Cardiac muscle cell (in vitro differentiated cells and primary cell): ENCODE measurements around the gene FRAS1. TPM values are rescaled to one million over a fixed set of nuclear protein-coding genes. Genes with fewer than 3 reads are reported as not detected.
A peak's percentile ranks its signal among the peaks of the same experiment; 100 is the strongest.

ENCODE experiments used
- DNase-seq, 2 donors: peaks; one replicate each; pipeline versions ENCODE4 v3.0.0 to v3.0.0-alpha.2; 2010 to 2017; ENCODE audit warnings: low read depth in 1 of 2, low spot score in 1 of 2
- H3K27ac ChIP-seq: fragments of 200-600 bp; sonication (generic); 2 replicates; pipeline ENCODE4 v1.5.1; 2016
- H3K27me3 ChIP-seq: fragments of 200-600 bp; sonication (generic); 2 replicates; pipeline ENCODE4 v1.6.0; 2016; ENCODE audit warnings: control low read depth
- H3K36me3 ChIP-seq: fragments of 200-600 bp; sonication (generic); 2 replicates; pipeline ENCODE4 v1.5.1; 2016; ENCODE audit warnings: control low read depth
- H3K4me1 ChIP-seq: fragments of 200-600 bp; sonication (generic); 2 replicates; pipeline ENCODE4 v1.8.1; 2017; ENCODE audit warnings: low read depth, mild to moderate bottlenecking, mixed run types
- H3K4me3 ChIP-seq: fragments of 200-600 bp; sonication (generic); 2 replicates; pipeline ENCODE4 v1.5.1; 2016; ENCODE audit warnings: mild to moderate bottlenecking
- H3K9me3 ChIP-seq: fragments of 200-600 bp; sonication (generic); 2 replicates; pipeline ENCODE4 v1.5.1; 2017; ENCODE audit warnings: low read depth, mild to moderate bottlenecking, control low read depth
- polyA plus RNA-seq: library from polyadenylated mRNA; unstranded; fragments of >200 nt; fragmentation: Nextera tagmentation; extraction: Ambion mirVana; gene quantifications from 2 replicates; pipeline ENCODE4 v1.2.1, GENCODE V29; 2016
- total RNA-seq: library from RNA; depleted of rRNA; stranded (reverse); fragments of >200 nt; gene quantifications from 2 replicates; pipeline ENCODE4 v1.2.3, GENCODE V29; 2016
- TF ChIP-seq, protein P1 (sequence below): IDR thresholded peaks from 2 replicates; pipeline ENCODE4 v1.5.1; 2012; ENCODE audit warnings: low read depth, mild to moderate bottlenecking, low read length

The FRAS1 gene
- total and polyA plus RNA-seq, 2 experiments from 2014 or later: 4.4 to 20.4 TPM

DNA sequence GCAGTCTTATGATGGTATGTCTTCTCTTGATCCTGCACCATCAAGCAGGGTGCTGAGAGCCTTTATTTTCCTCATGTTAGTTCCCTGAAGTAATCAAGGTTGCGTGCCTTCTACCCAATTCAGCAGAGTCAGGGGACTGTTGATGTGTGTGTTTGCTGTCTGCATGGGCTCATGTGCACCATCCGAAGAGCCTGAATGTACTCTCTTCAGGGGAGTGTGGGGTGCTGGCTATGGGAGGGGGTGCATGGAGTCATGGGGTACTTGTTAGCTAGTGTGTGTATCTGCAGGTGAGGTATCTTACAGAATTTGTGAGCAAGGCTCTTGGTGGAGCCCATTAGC is 340.1 kb downstream of the FRAS1 start:
- Histone ChIP-seq H3K36me3 (no peaks in the 10 kb centered on the region), H3K4me1 (no peaks in the 10 kb centered on the region), H3K9me3 (no peaks in the 10 kb centered on the region), H3K27ac (no peak overlapping the region), H3K27me3 (no peaks in the 10 kb centered on the region), H3K4me3 (no peak overlapping the region)
- TF ChIP-seq, protein P1, sequence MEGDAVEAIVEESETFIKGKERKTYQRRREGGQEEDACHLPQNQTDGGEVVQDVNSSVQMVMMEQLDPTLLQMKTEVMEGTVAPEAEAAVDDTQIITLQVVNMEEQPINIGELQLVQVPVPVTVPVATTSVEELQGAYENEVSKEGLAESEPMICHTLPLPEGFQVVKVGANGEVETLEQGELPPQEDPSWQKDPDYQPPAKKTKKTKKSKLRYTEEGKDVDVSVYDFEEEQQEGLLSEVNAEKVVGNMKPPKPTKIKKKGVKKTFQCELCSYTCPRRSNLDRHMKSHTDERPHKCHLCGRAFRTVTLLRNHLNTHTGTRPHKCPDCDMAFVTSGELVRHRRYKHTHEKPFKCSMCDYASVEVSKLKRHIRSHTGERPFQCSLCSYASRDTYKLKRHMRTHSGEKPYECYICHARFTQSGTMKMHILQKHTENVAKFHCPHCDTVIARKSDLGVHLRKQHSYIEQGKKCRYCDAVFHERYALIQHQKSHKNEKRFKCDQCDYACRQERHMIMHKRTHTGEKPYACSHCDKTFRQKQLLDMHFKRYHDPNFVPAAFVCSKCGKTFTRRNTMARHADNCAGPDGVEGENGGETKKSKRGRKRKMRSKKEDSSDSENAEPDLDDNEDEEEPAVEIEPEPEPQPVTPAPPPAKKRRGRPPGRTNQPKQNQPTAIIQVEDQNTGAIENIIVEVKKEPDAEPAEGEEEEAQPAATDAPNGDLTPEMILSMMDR: no peak
- no peak for DNase-seq

DNA sequence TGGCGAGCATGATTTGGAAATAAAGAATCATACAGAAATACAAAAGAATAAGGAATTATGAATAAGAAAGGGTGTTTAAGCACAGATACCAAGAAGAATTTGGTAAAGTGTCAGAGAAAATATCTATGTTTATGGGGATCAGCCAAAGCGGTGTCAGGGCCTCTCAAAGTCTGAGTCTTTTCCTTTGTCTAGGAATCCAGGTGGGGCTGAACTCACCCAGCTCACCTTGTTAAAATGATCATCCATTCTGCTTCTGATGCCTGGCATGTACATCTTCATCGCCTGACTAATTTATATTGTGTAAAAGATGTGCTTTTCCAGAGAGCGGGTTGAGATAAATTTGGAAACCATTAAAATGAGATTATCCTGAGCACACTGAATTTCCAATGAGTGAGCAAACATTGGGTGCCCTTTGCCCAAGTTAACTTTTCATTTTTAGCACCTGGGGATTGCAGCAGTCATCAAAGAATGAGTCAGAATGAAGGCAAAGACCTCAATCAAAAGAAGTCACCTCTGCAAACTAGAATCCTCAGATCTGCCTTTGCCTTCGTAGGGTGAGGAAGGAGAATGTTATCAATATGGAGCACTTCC is 352.6 kb downstream of the FRAS1 start:
- Histone ChIP-seq H3K4me3 (no peak overlapping the region), H3K36me3 (no peaks in the 10 kb centered on the region), H3K9me3 (no peaks in the 10 kb centered on the region), H3K27me3 (no peaks in the 10 kb centered on the region), H3K27ac (no peak overlapping the region), H3K4me1 (no peaks in the 10 kb centered on the region)
- TF ChIP-seq, protein P1: no peak
- no peak for DNase-seq

GRCh38 chr4:78410225-78410624 is 353.1 kb downstream of the FRAS1 start:
- Histone ChIP-seq H3K36me3 (no peaks in the 10 kb centered on the region), H3K4me3 (no peak overlapping the region), H3K4me1 (no peaks in the 10 kb centered on the region), H3K27me3 (no peaks in the 10 kb centered on the region), H3K9me3 (no peaks in the 10 kb centered on the region), H3K27ac (no peak overlapping the region)
- TF ChIP-seq, protein P1: no peak
- no peak for DNase-seq

GRCh38 chr4:78410676-78411075 is 353.6 kb downstream of the FRAS1 start:
- H3K4me3 ChIP-seq: no peak overlapping the region
- no peaks in the 10 kb centered on the region for H3K36me3 ChIP-seq
- DNase-seq: no peak
- H3K27me3 ChIP-seq: no peaks in the 10 kb centered on the region
- no peaks in the 10 kb centered on the region for H3K9me3 ChIP-seq
- H3K27ac ChIP-seq: no peak overlapping the region
- TF ChIP-seq, protein P1: no peak
- no peaks in the 10 kb centered on the region for H3K4me1 ChIP-seq

DNA sequence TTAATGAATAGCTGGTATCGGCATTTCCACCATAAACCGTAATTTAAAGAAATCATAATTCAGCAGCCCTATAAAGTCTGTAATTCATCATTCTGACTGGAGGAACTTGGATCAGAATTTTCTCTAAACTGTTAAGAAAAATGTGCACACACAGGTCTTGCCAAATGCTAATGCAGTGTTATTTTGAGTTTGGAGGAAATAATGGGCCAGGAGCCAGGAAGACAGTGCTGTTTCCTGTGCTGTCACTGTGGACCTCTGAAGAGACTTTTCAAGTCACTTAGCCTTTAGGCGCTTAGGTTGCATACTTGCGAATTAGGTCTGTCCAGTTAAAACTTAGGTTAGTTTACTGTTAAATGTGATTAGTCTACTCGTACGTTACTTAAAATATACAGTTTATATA is 357.0 kb downstream of the FRAS1 start:
- no peaks in the 10 kb centered on the region for H3K4me1 ChIP-seq
- DNase-seq: peak in 1 of 2 donors; percentile 44
- no peak overlapping the region for H3K4me3 ChIP-seq
- TF ChIP-seq, protein P1: no peak
- no peaks in the 10 kb centered on the region for H3K9me3 ChIP-seq
- H3K27me3 ChIP-seq: no peaks in the 10 kb centered on the region
- no peaks in the 10 kb centered on the region for H3K36me3 ChIP-seq
- H3K27ac ChIP-seq: no peak overlapping the region

DNA sequence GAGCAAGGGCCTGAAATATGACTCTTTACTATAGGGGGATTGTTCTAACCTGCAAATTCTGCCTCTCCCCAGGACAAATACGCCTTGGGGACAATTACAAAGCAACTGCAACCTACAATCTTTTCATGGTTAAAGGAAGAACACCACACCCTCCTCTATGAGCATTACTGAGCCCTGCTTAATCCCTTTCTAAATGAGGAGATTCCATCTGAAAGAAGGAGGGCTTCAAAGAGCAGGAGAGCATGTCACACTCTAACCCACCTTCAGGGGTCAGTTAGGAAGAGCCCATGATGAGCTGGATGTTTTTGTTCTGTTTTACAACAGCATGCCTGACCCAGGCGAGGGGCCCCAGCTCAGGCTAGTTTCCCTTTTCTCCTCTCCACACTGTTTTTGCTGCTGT is 360.5 kb downstream of the FRAS1 start:
- no peak overlapping the region for H3K27ac ChIP-seq
- H3K4me3 ChIP-seq: no peak overlapping the region
- TF ChIP-seq, protein P1: no peak
- H3K36me3 ChIP-seq: no peaks in the 10 kb centered on the region
- H3K4me1 ChIP-seq: no peaks in the 10 kb centered on the region
- H3K27me3 ChIP-seq: no peaks in the 10 kb centered on the region
- H3K9me3 ChIP-seq: no peaks in the 10 kb centered on the region
- DNase-seq: no peak
